ENCODE results near the gene SLC4A1AP.

Gene SLC4A1AP

GRCh38 chr2:27697660-27698059 lies 34.0 kb downstream of the SLC4A1AP start:
- in situ Hi-C loops (cut with HindIII; ENCODE audit: low sequenced_read_pairs) = no loop called here

- in situ Hi-C loops (cut with HindIII; ENCODE audit: low sequenced_read_pairs) = no loop called here
Observed at GRCh38 chr2:27701676-27702075, 38.0 kb downstream of the SLC4A1AP start.

GRCh38 chr2:27702302-27702701 lies 38.6 kb downstream of the SLC4A1AP start:
- in situ Hi-C loops (cut with HindIII; ENCODE audit: low sequenced_read_pairs) = no loop called here

GRCh38 chr2:27703638-27704341 lies 40.1 kb downstream of the SLC4A1AP start:
- in situ Hi-C loops (cut with HindIII; ENCODE audit: low sequenced_read_pairs) = no loop called here

GRCh38 chr2:27704342-27704876 lies 40.7 kb downstream of the SLC4A1AP start:
- in situ Hi-C loops (cut with HindIII; ENCODE audit: low sequenced_read_pairs) = no loop called here

- in situ Hi-C loops (cut with HindIII; ENCODE audit: low sequenced_read_pairs) = loop anchor here (5.0 kb wide), 1 partner anchor 571 kb away; no protein-coding TSS in a partner anchor
Observed at GRCh38 chr2:27705851-27706622, 42.3 kb downstream of the SLC4A1AP start.

- in situ Hi-C loops (cut with HindIII; ENCODE audit: low sequenced_read_pairs) = loop anchor here (5.0 kb wide), 1 partner anchor 570 kb away; no protein-coding TSS in a partner anchor
Observed at GRCh38 chr2:27707462-27708256, 44.0 kb downstream of the SLC4A1AP start.

- in situ Hi-C loops (cut with HindIII; ENCODE audit: low sequenced_read_pairs) = loop anchor here (5.0 kb wide), 1 partner anchor 569 kb away; no protein-coding TSS in a partner anchor
Observed at GRCh38 chr2:27708257-27708654, 44.6 kb downstream of the SLC4A1AP start.

- in situ Hi-C loops (cut with HindIII; ENCODE audit: low sequenced_read_pairs) = loop anchor here (5.0 kb wide), 1 partner anchor 569 kb away; no protein-coding TSS in a partner anchor
Observed at GRCh38 chr2:27708666-27709065, 45.0 kb downstream of the SLC4A1AP start.

- in situ Hi-C loops (cut with HindIII; ENCODE audit: low sequenced_read_pairs) = loop anchor here (5.0 kb wide), 1 partner anchor 568 kb away; no protein-coding TSS in a partner anchor
Observed at GRCh38 chr2:27709326-27709725, 45.6 kb downstream of the SLC4A1AP start.

GRCh38 chr2:27709960-27710575 lies 46.4 kb downstream of the SLC4A1AP start:
- in situ Hi-C loops (cut with HindIII; ENCODE audit: low sequenced_read_pairs) = loop anchor here (5.0 kb wide), 1 partner anchor 567 kb away; no protein-coding TSS in a partner anchor

- in situ Hi-C loops (cut with HindIII; ENCODE audit: low sequenced_read_pairs) = no loop called here
Observed at GRCh38 chr2:27710640-27711430, 47.1 kb downstream of the SLC4A1AP start.

GRCh38 chr2:27711804-27712203 lies 48.1 kb downstream of the SLC4A1AP start:
- in situ Hi-C loops (cut with HindIII; ENCODE audit: low sequenced_read_pairs) = no loop called here

- in situ Hi-C loops (cut with HindIII; ENCODE audit: low sequenced_read_pairs) = no loop called here
Observed at GRCh38 chr2:27712522-27712921, 48.8 kb downstream of the SLC4A1AP start.

GRCh38 chr2:27713201-27713600 lies 49.5 kb downstream of the SLC4A1AP start:
- in situ Hi-C loops (cut with HindIII; ENCODE audit: low sequenced_read_pairs) = no loop called here

GRCh38 chr2:27714053-27714452 lies 50.4 kb downstream of the SLC4A1AP start:
- in situ Hi-C loops (cut with HindIII; ENCODE audit: low sequenced_read_pairs) = no loop called here

GRCh38 chr2:27714851-27715291 lies 51.2 kb downstream of the SLC4A1AP start:
- in situ Hi-C loops (cut with HindIII; ENCODE audit: low sequenced_read_pairs) = no loop called here

- in situ Hi-C loops (cut with HindIII; ENCODE audit: low sequenced_read_pairs) = no loop called here
Observed at GRCh38 chr2:27715318-27716210, 51.9 kb downstream of the SLC4A1AP start.

Data from endothelial cell of hepatic sinusoid (primary cell).